HL-60 (cell line): ENCODE data around the gene KCTD5.

Experiments used
- DNase-seq, 2 experiments: peaks; one replicate each; pipeline ENCODE4 v3.0.0-alpha.2; 2010 to 2020; ENCODE audit warnings: low read depth in 1 of 2, low spot score in 1 of 2
- H3K27ac ChIP-seq: fragments of 250-450 bp; sonication (Bioruptor Pico); replicated peaks from 2 replicates; pipeline ENCODE4 v1.5.1; 2020; ENCODE audit warnings: mild to moderate bottlenecking, moderate library complexity
- H3K27me3 ChIP-seq: fragments of 250-450 bp; sonication (Bioruptor Pico); 2 replicates; pipeline ENCODE4 v1.5.1; 2021; ENCODE audit warnings: mild to moderate bottlenecking, moderate library complexity; ENCODE audit not compliant: insufficient read depth, poor library complexity, severe bottlenecking
- H3K4me3 ChIP-seq: replicated peaks from 2 replicates; pipeline ENCODE4 v1.5.1; 2011; ENCODE audit warnings: mild to moderate bottlenecking, control low read depth, low read length; ENCODE audit not compliant: insufficient read depth
- CTCF ChIP-seq: IDR thresholded peaks from one replicate; pipeline ENCODE4 v1.5.1; 2011; ENCODE audit warnings: low read length, control low read depth, inconsistent platforms; ENCODE audit not compliant: insufficient read depth
- GABPA ChIP-seq: IDR thresholded peaks from 2 replicates; pipeline ENCODE4 v1.6.1; 2012; ENCODE audit warnings: low read depth
- POLR2AphosphoS5 ChIP-seq: IDR thresholded peaks from 2 replicates; pipeline ENCODE4 v1.6.1; 2012; ENCODE audit warnings: low read depth
- SPI1 ChIP-seq: IDR thresholded peaks from 2 replicates; pipeline ENCODE4 v1.6.1; 2012; ENCODE audit warnings: low read depth, mild to moderate bottlenecking, borderline replicate concordance
- TF ChIP-seq, protein P1 (sequence below): IDR thresholded peaks from 2 replicates; pipeline ENCODE4 v1.6.1; 2012; ENCODE audit warnings: low read depth; ENCODE audit not compliant: insufficient replicate concordance

The KCTD5 gene

DNA sequence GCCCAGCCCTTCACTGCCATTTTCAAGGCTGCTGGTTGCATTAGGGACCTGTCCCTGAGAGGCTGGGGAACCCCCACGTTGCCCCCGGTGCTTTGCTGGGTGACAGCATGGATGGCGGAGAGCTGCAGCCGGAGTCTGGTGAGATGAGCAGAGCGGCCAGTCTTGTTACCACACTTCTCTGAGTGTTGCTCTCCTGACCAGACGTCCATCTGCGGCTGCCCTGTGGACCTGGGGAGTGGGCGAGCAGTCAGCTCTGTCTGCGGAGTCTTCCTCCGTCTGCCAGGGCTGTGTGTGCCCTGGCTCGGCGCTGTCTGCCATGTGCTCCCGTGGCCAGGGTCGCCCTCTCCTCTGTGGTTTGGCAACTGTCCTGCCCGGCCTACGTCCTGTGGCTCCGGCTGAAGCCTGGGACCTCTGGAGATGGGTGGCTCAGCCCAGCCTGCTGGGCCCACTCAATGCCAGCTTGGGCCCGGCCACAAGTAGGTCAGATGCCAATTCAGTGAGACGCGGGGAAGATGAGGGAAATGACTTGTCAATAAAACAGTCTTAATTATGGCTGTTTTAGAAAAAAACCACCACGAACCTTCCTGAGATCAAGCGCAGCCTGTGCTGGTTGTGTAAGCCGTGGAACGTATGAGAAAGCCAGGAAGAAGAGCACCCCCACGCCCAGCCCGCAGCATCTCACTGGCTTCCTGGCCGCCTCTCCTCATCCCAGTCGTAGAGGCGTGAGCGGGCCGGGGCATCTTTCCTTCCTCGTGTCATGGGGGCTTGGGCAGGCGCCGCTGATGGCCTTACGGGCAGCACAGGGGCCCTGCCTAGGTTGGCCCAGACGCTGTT lies 7.9 kb downstream of the KCTD5 start:
- Histone ChIP-seq H3K27me3 (no peaks in the 10 kb centered on the region), H3K4me3 (no peak overlapping the region), H3K27ac (no peak overlapping the region)
- TF ChIP-seq CTCF (no peak), GABPA (no peak), POLR2AphosphoS5 (no peak), SPI1 (no peak)
- TF ChIP-seq, protein P1, sequence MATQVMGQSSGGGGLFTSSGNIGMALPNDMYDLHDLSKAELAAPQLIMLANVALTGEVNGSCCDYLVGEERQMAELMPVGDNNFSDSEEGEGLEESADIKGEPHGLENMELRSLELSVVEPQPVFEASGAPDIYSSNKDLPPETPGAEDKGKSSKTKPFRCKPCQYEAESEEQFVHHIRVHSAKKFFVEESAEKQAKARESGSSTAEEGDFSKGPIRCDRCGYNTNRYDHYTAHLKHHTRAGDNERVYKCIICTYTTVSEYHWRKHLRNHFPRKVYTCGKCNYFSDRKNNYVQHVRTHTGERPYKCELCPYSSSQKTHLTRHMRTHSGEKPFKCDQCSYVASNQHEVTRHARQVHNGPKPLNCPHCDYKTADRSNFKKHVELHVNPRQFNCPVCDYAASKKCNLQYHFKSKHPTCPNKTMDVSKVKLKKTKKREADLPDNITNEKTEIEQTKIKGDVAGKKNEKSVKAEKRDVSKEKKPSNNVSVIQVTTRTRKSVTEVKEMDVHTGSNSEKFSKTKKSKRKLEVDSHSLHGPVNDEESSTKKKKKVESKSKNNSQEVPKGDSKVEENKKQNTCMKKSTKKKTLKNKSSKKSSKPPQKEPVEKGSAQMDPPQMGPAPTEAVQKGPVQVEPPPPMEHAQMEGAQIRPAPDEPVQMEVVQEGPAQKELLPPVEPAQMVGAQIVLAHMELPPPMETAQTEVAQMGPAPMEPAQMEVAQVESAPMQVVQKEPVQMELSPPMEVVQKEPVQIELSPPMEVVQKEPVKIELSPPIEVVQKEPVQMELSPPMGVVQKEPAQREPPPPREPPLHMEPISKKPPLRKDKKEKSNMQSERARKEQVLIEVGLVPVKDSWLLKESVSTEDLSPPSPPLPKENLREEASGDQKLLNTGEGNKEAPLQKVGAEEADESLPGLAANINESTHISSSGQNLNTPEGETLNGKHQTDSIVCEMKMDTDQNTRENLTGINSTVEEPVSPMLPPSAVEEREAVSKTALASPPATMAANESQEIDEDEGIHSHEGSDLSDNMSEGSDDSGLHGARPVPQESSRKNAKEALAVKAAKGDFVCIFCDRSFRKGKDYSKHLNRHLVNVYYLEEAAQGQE: no peak
- DNase-seq: no peak

GRCh38 chr16:2690852-2691251 lies 8.5 kb downstream of the KCTD5 start:
- TF ChIP-seq CTCF (no peak), SPI1 (no peak), GABPA (no peak), POLR2AphosphoS5 (no peak)
- TF ChIP-seq, protein P1: no peak
- no peak for DNase-seq

GRCh38 chr16:2691491-2692248 lies 9.3 kb downstream of the KCTD5 start:
- DNase-seq: no peak
- Histone ChIP-seq H3K4me3 (no peak overlapping the region), H3K27me3 (no peaks in the 10 kb centered on the region), H3K27ac (no peak overlapping the region)
- TF ChIP-seq SPI1: no peak

More at GRCh38 chr16:2690852-2691251, 8.5 kb downstream of the KCTD5 start:
- H3K27ac ChIP-seq: no peak overlapping the region
- H3K4me3 ChIP-seq: no peak overlapping the region
- no peaks in the 10 kb centered on the region for H3K27me3 ChIP-seq

DNA sequence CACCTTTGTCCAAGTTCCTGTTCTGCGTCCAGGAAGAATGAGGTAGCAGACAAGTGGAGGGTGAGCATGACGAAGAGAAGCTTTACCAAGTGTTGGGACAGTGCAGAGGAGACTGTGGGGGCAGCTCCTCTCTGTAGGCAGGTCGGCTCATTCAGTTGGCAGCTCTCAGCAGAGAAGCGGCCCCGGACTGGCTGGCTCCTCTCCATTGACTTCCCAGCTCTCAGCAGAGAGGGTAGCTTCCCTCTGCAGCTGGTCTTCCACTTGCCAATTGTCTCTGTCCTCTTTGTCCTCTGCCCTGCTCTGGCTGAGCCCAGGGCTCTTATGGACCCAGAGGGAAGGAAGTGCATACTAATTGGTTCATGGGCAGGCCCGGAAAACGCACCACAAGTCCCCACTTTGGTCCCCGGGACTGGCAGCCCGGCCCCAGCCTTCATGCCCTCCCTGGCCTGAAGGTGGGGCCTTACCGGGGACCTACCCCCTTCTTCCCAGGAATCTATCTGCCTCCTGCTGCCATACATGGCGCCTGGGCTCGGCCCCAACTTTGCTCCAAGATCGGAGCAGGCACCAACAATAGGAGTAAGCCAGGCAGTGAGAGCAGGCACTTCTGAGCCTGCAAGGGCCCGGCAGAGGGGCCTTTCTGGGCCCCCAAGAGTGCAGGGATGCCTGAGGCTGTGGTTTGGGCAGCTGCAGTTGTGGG lies 10.1 kb downstream of the KCTD5 start:
- Histone ChIP-seq H3K27me3 (no peaks in the 10 kb centered on the region), H3K27ac (no peak overlapping the region), H3K4me3 (no peak overlapping the region)
- no peak for TF ChIP-seq CTCF
- TF ChIP-seq POLR2AphosphoS5: no peak
- TF ChIP-seq, protein P1: no peak
- no peak for TF ChIP-seq GABPA
- TF ChIP-seq SPI1: no peak
- peak in 1 of 2 experiments; percentile 29 for DNase-seq
